Keratinocyte (primary cell): ENCODE results near the gene PAFAH1B2.

Experiments
- CTCF ChIP-seq, 3 experiments: IDR thresholded peaks in 1 of 3; conservative IDR thresholded peaks in 1 of 3; optimal IDR thresholded peaks in 1 of 3; 2 replicates in 2 of 3; 3 replicates in 1 of 3; pipeline versions ENCODE3 to v1.5.1; 2011; ENCODE audit warnings: low read length in 3 of 3, mild to moderate bottlenecking in 3 of 3, moderate library complexity in 2 of 3, control low read depth in 1 of 3, inconsistent platforms in 1 of 3; ENCODE audit not compliant: insufficient read depth in 2 of 3; ENCODE audit errors: extremely low read depth in 1 of 3
- EZH2 ChIP-seq: IDR thresholded peaks from one replicate; pipeline ENCODE4 v1.6.1; 2012; ENCODE audit warnings: inconsistent platforms, mild to moderate bottlenecking, low read length, moderate library complexity

- no peak for TF ChIP-seq CTCF (optimal IDR thresholded peaks at IDR 0.05 in 1 of 3, IDR thresholded peaks at IDR 0.05 in 1 of 3, conservative IDR thresholded peaks at IDR 0.05 in 1 of 3; ENCODE audit: extremely low read depth in 1 of 3, insufficient read depth in 2 of 3, low read length in 3 of 3)
- TF ChIP-seq EZH2 = no peak
Measured at GRCh38 chr11:117219455-117219854, 75.4 kb downstream of the PAFAH1B2 start.
